ENCODE data around the gene LRAT. TPM values are rescaled to one million over a fixed set of nuclear protein-coding genes. Genes with fewer than 3 reads are reported as not detected.

LRAT gene
- total RNA-seq, 1 experiment from 2014 or later = 37.7 TPM

DNA sequence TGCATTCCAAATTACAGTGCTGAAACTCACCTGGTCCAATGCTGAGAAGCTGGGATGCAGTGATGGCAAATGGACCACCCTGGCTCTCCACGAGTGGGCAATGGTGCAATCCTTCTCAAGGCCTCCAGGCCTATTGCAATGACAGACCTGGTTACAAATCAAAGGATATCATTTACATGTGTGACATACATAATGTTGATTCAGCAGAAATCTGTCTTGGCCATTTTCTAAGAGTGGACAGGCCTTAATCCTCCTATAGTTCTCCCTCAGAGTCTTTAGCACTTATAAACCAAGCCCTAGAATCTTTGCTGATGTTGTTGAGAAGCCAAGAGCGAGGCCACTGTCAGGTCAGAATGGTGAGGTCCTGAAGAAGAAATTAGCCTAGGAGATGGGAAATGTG lies 17.1 kb downstream of the LRAT start (continued):
- TF ChIP-seq ARID4B (CRISPR knock-in tag; IDR thresholded peaks at IDR 0.05; ENCODE audit: borderline replicate concordance) = no peak

- CTCF ChIA-PET = interaction anchor here (0.7 to 1.5 kb wide), 10 partner anchors 35 to 219 kb away, joined by 3 to 15 read pairs (median 4); partner anchors contain the start of gene LRAT
- TF ChIP-seq ZNF671 (CRISPR knock-in tag; IDR thresholded peaks at IDR 0.05) = no peak
- H3K27me3 Mint-ChIP-seq (ENCODE audit: low read depth) = no peaks in the 10 kb centered on the region; the same call in 1 of the 2 replicates
- POLR2A ChIA-PET = no interaction called here
- ATAC-seq (no peak), DNase-seq (ENCODE audit: low spot score) (no peak)
- no peak overlapping the region for H3K27ac Mint-ChIP-seq
- H3K4me1 Mint-ChIP-seq = peaks cover 19% of the 10 kb centered on the region
- H3K9me3 Mint-ChIP-seq = no peaks in the 10 kb centered on the region
- H3K36me3 Mint-ChIP-seq = no peaks in the 10 kb centered on the region
- H3K4me3 Mint-ChIP-seq = no peak overlapping the region
Observed at GRCh38 chr4:154778264-154778663, 34.5 kb downstream of the LRAT start.

DNA sequence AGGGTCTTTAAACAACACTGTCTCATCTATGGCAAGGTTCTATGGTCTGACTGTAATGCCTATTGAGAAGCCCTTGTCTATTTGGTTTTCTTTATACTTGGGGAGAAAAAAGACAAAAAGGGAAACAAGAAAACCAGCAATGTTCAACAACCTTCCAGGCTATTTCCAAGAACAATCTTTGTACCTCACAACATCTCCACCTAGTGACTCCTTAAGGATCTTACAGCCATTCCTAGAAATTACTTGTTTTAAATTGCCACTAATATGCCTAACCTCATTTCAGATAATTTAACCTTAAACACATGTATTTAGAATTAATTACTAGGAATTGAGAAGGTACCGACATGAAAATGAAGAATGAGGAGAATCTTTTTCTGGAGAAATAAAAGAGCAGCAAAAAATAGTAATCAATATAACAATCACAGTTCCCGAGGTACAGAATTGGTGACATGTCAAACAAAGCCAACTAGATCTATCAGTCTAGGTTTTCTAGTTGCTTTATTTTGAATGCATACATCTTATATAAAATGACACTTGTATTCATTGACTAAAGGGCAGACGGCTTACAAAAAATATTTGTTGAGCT lies 35.7 kb downstream of the LRAT start:
- ChIA-PET POLR2A (no interaction called here), CTCF (interaction anchor here (1.0 to 1.5 kb wide), 7 partner anchors 59 to 220 kb away, joined by 3 to 15 read pairs (median 4); no protein-coding TSS in a partner anchor)
- ATAC-seq = peak; percentile 44
- Mint-ChIP-seq H3K9me3 (no peaks in the 10 kb centered on the region), H3K4me3 (no peak overlapping the region), H3K36me3 (no peaks in the 10 kb centered on the region), H3K27me3 (ENCODE audit: low read depth) (no peaks in the 10 kb centered on the region), H3K4me1 (peaks cover 19% of the 10 kb centered on the region), H3K27ac (no peak overlapping the region)
- DNase-seq (ENCODE audit: low spot score) = no peak
- TF ChIP-seq, protein P1, sequence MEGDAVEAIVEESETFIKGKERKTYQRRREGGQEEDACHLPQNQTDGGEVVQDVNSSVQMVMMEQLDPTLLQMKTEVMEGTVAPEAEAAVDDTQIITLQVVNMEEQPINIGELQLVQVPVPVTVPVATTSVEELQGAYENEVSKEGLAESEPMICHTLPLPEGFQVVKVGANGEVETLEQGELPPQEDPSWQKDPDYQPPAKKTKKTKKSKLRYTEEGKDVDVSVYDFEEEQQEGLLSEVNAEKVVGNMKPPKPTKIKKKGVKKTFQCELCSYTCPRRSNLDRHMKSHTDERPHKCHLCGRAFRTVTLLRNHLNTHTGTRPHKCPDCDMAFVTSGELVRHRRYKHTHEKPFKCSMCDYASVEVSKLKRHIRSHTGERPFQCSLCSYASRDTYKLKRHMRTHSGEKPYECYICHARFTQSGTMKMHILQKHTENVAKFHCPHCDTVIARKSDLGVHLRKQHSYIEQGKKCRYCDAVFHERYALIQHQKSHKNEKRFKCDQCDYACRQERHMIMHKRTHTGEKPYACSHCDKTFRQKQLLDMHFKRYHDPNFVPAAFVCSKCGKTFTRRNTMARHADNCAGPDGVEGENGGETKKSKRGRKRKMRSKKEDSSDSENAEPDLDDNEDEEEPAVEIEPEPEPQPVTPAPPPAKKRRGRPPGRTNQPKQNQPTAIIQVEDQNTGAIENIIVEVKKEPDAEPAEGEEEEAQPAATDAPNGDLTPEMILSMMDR (IDR thresholded peaks at IDR 0.05) = peak; percentile 59
- no peak for TF ChIP-seq ATF2 (CRISPR knock-in tag; IDR thresholded peaks at IDR 0.05; ENCODE audit: borderline replicate concordance, low read depth)

DNA sequence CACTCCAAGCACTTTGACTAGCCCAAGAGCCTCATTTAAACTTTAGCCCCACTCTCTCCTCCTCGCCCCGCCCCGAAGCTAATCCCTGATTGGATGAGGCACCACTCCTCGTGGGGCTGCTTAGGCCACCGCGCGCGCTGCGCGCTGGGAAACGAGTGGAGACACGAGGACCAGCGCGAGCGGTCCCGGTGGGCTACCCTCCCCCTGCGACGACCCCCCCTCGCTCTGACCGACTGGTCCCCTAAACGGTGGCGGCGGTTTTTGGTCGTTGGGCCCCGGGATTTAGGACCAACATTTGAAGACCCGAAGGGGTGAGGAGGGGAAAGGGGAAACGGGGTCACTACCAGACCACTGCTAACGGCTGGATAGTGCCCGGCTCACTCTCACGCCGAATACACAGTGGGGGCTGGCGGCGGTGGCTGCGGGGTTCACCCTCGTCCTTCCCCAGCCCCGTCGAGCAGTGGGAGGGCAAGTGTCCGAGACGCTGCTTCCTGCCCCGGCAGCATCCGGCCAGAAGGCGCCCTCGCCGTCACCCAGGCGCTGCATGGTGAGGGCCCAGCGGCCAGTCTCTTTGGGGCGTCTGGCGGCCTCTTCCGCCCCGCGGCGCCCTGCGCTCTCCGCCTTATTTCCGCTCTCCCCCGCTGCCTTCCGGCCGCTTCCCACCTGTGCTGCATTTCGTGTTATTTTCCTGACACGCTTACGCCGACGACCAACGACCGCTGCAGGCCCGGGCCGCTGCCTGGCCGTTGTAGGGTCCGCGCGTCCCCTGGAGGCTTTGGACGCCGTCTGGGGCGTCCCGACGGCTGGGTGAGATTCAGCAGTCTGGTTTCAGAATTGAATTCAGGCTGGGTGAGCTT lies 37.6 kb downstream of the LRAT start, which contains the start of gene RBM46:
RBM46 (plus strand) TSS at position 147 of the 857 bp plus-strand sequence. CDS start 15,481 bp downstream, outside the sequence.
- ATAC-seq = peak; percentile 76
- DNase-seq (ENCODE audit: low spot score) = peak; percentile 39
- Mint-ChIP-seq H3K27me3 (ENCODE audit: low read depth) (no peaks in the 10 kb centered on the region), H3K9me3 (no peaks in the 10 kb centered on the region), H3K36me3 (no peaks in the 10 kb centered on the region), H3K27ac (no peak within 1 kb of the TSS), H3K4me3 (peak within 1 kb of the TSS; percentile 58), H3K4me1 (peaks cover 19% of the 10 kb centered on the region)
- CTCF ChIA-PET = interaction anchor here (0.7 to 3.0 kb wide), 6 partner anchors 37 to 222 kb away, joined by 3 to 10 read pairs (median 4); partner anchors contain the start of gene LRAT
- POLR2A ChIA-PET = no interaction called here
- TF ChIP-seq, protein P2, sequence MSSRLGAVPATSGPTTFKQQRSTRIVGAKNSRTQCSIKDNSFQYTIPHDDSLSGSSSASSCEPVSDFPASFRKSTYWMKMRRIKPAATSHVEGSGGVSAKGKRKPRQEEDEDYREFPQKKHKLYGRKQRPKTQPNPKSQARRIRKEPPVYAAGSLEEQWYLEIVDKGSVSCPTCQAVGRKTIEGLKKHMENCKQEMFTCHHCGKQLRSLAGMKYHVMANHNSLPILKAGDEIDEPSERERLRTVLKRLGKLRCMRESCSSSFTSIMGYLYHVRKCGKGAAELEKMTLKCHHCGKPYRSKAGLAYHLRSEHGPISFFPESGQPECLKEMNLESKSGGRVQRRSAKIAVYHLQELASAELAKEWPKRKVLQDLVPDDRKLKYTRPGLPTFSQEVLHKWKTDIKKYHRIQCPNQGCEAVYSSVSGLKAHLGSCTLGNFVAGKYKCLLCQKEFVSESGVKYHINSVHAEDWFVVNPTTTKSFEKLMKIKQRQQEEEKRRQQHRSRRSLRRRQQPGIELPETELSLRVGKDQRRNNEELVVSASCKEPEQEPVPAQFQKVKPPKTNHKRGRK (CRISPR knock-in tag; IDR thresholded peaks at IDR 0.05; ENCODE audit: borderline replicate concordance) = no peak
- TF ChIP-seq ERG (CRISPR knock-in tag; IDR thresholded peaks at IDR 0.05) = no peak
- no peak for TF ChIP-seq ETV6 (CRISPR knock-in tag; IDR thresholded peaks at IDR 0.05)
- TF ChIP-seq MAX (CRISPR knock-in tag; IDR thresholded peaks at IDR 0.05) = peak; percentile 24; the same call in 1 of the 2 replicates
- TF ChIP-seq FOXJ3 (CRISPR knock-in tag; IDR thresholded peaks at IDR 0.05; ENCODE audit: borderline replicate concordance) = no peak
- no peak for TF ChIP-seq ZNF263 (CRISPR knock-in tag; IDR thresholded peaks at IDR 0.05; ENCODE audit: low read depth)
- TF ChIP-seq, protein P3, sequence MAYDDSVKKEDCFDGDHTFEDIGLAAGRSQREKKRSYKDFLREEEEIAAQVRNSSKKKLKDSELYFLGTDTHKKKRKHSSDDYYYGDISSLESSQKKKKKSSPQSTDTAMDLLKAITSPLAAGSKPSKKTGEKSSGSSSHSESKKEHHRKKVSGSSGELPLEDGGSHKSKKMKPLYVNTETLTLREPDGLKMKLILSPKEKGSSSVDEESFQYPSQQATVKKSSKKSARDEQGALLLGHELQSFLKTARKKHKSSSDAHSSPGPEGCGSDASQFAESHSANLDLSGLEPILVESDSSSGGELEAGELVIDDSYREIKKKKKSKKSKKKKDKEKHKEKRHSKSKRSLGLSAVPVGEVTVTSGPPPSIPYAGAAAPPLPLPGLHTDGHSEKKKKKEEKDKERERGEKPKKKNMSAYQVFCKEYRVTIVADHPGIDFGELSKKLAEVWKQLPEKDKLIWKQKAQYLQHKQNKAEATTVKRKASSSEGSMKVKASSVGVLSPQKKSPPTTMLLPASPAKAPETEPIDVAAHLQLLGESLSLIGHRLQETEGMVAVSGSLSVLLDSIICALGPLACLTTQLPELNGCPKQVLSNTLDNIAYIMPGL (CRISPR knock-in tag; IDR thresholded peaks at IDR 0.05) = no peak
- TF ChIP-seq NR2C2 (CRISPR knock-in tag; IDR thresholded peaks at IDR 0.05) = no peak
